ENCODE data around the gene STK17B.
"Not testable (repeated sequence)": the region's sequence is repeated elsewhere in the genome, so short reads cannot be mapped to it uniquely, and the experiment has no call there.

- TF ChIP-seq CEBPB (IDR thresholded peaks at IDR 0.05); CTCF (IDR thresholded peaks at IDR 0.05); RAD21 (conservative IDR thresholded peaks at IDR 0.05 in 1 of 2, IDR thresholded peaks at IDR 0.05 in 1 of 2); POLR2A (IDR thresholded peaks at IDR 0.05; ENCODE audit: low read length); CHD2 (IDR thresholded peaks at IDR 0.05; ENCODE audit: low read length, partially characterized antibody); SREBF2 (IDR thresholded peaks at IDR 0.05); KDM1A (IDR thresholded peaks at IDR 0.05; ENCODE audit: low read depth); HDAC2 (IDR thresholded peaks at IDR 0.05); REST (IDR thresholded peaks at IDR 0.05); MYC (IDR thresholded peaks at IDR 0.05; ENCODE audit: borderline replicate concordance, low read length); USF2 (IDR thresholded peaks at IDR 0.05); PHF8 (IDR thresholded peaks at IDR 0.05; ENCODE audit: borderline replicate concordance, low read depth); RCOR1 (IDR thresholded peaks at IDR 0.05; ENCODE audit: low read depth, low read length); BCL3 (IDR thresholded peaks at IDR 0.05): not testable (repeated sequence)
Measured at GRCh38 chr2:196089448-196089847, 81.9 kb downstream of the STK17B start.

All from A549 (cell line).